Hepatocyte (in vitro differentiated cells): ENCODE data around the gene RTN4IP1. TPM values are rescaled to one million over a fixed set of nuclear protein-coding genes. Genes with fewer than 3 reads are reported as not detected.
"Not testable (repeated sequence)": the region's sequence is repeated elsewhere in the genome, so short reads cannot be mapped to it uniquely, and the experiment has no call there.

ENCODE experiments used
- DNase-seq: peaks from one replicate; pipeline ENCODE4 v3.0.0-alpha.2; 2016; ENCODE audit warnings: low spot score
- H2AFZ ChIP-seq: fragments of 200-600 bp; sonication (generic); 2 replicates; pipeline ENCODE4 v1.6.0; 2016; ENCODE audit warnings: antibody characterized with exemption, mild to moderate bottlenecking
- H3K27ac ChIP-seq: fragments of 200-600 bp; sonication (generic); 2 replicates; pipeline ENCODE4 v1.5.1; 2016; ENCODE audit warnings: mild to moderate bottlenecking
- H3K27me3 ChIP-seq: fragments of 200-600 bp; sonication (generic); 2 replicates; pipeline ENCODE4 v1.6.1; 2016
- H3K36me3 ChIP-seq: fragments of 200-600 bp; sonication (generic); replicated peaks from 2 replicates; pipeline ENCODE4 v1.5.1; 2016; ENCODE audit warnings: low read depth; ENCODE audit not compliant: insufficient read depth
- H3K4me1 ChIP-seq: fragments of 200-600 bp; sonication (generic); 2 replicates; pipeline ENCODE4 v1.5.1; 2016; ENCODE audit warnings: mild to moderate bottlenecking, moderate library complexity; ENCODE audit not compliant: insufficient read depth
- H3K4me2 ChIP-seq: fragments of 200-600 bp; sonication (generic); 2 replicates; pipeline ENCODE4 v1.6.0; 2016
- H3K4me3 ChIP-seq: fragments of 200-600 bp; sonication (generic); 2 replicates; pipeline ENCODE4 v1.5.1; 2016; ENCODE audit warnings: mild to moderate bottlenecking
- H3K79me2 ChIP-seq: fragments of 200-600 bp; sonication (generic); 2 replicates; pipeline ENCODE4 v1.6.0; 2017; ENCODE audit warnings: mild to moderate bottlenecking
- H3K9me2 ChIP-seq: fragments of 200-600 bp; sonication (generic); replicated peaks from 2 replicates; pipeline ENCODE4 v1.6.0; 2017; ENCODE audit warnings: mild to moderate bottlenecking; ENCODE audit not compliant: insufficient read depth
- H3K9me3 ChIP-seq: fragments of 200-600 bp; sonication (generic); 2 replicates; pipeline ENCODE4 v1.5.1; 2016; ENCODE audit warnings: low read depth, mild to moderate bottlenecking
- H4K20me1 ChIP-seq: fragments of 200-600 bp; sonication (generic); 2 replicates; pipeline ENCODE4 v1.6.0; 2016; ENCODE audit warnings: mild to moderate bottlenecking; ENCODE audit not compliant: insufficient read depth, poor library complexity, severe bottlenecking
- EZH2 ChIP-seq: fragments of 200-600 bp; sonication (generic); IDR thresholded peaks from 2 replicates; pipeline ENCODE4 v1.6.1; 2016; ENCODE audit warnings: antibody characterized with exemption, mild to moderate bottlenecking, borderline replicate concordance
- EZH2phosphoT487 ChIP-seq: fragments of 200-600 bp; sonication (generic); IDR thresholded peaks from one replicate; pipeline ENCODE4 v1.6.1; 2018; ENCODE audit warnings: antibody characterized with exemption, mild to moderate bottlenecking, low read depth, moderate library complexity; ENCODE audit not compliant: unreplicated experiment, severe bottlenecking
- WGBS: methylation state at CpG from one replicate; pipeline ENCODE4 v1.1.6; 2016; ENCODE audit warnings: low lambda C conversion rate; ENCODE audit errors: missing lambda C conversion rate; 5-methylcytosine and 5-hydroxymethylcytosine counted together
- polyA plus RNA-seq: library from polyadenylated mRNA; unstranded; fragments of >200 nt; fragmentation: Nextera tagmentation; extraction: Ambion mirVana; gene quantifications from 2 replicates; pipeline ENCODE4 v1.2.1, GENCODE V29; 2016
- total RNA-seq: library from RNA; depleted of rRNA; stranded (reverse); fragments of >200 nt; gene quantifications from 2 replicates; pipeline ENCODE4 v1.2.3, GENCODE V29; 2014
- TF ChIP-seq, protein P1 (sequence below): fragments of 200-600 bp; sonication (generic); IDR thresholded peaks from 2 replicates; pipeline ENCODE4 v1.5.1; 2016; ENCODE audit warnings: antibody characterized with exemption, mild to moderate bottlenecking; ENCODE audit not compliant: poor library complexity

Gene RTN4IP1
- total and polyA plus RNA-seq, 2 experiments from 2014 or later: 4.9 to 6.2 TPM

DNA sequence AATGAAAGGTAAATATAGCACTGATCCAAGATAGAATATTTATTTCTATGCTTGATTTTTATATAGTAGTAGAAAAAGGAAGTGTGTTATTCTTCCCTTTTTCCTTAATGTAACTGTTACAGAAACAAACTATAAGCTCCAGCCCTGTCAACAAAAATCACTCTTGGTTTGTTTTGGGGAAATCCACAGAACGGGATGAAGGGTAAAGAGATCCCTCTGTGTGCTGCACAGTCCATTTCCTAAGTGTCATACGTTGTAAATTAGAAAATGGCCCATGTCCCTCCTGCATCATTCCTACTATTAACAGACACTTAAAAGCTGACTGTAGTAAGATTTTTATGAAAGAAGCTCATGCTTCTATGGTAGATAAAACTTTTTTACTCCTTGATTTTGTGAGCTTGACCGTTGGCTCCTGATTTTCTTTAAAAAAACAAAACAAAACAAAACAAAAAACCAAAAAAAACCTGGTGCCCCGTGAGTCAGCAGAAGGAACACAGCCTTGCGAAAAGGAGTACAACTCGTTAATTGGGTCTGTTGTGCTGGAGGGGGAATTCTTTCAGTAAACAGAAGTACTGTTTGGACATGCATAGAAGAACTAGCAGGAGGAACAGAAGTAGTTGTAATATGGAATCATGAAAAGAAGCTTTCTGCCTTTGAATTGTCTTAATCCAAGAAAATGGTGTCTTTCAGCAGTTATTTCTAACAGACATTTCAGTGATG lies 67.5 kb downstream of the RTN4IP1 start:
- Histone ChIP-seq H3K4me3 (no peak overlapping the region), H2AFZ (no peak overlapping the region), H4K20me1 (no peaks in the 10 kb centered on the region), H3K27ac (peak overlapping the region; percentile 11), H3K4me2 (no peak overlapping the region), H3K36me3 (no peaks in the 10 kb centered on the region), H3K4me1 (no peaks in the 10 kb centered on the region), H3K9me3 (no peaks in the 10 kb centered on the region), H3K79me2 (no peaks in the 10 kb centered on the region), H3K27me3 (no peaks in the 10 kb centered on the region), H3K9me2 (no peaks in the 10 kb centered on the region)
- WGBS: 60% methylated on average over 6 of the region's 6 CpGs
- TF ChIP-seq, protein P1, sequence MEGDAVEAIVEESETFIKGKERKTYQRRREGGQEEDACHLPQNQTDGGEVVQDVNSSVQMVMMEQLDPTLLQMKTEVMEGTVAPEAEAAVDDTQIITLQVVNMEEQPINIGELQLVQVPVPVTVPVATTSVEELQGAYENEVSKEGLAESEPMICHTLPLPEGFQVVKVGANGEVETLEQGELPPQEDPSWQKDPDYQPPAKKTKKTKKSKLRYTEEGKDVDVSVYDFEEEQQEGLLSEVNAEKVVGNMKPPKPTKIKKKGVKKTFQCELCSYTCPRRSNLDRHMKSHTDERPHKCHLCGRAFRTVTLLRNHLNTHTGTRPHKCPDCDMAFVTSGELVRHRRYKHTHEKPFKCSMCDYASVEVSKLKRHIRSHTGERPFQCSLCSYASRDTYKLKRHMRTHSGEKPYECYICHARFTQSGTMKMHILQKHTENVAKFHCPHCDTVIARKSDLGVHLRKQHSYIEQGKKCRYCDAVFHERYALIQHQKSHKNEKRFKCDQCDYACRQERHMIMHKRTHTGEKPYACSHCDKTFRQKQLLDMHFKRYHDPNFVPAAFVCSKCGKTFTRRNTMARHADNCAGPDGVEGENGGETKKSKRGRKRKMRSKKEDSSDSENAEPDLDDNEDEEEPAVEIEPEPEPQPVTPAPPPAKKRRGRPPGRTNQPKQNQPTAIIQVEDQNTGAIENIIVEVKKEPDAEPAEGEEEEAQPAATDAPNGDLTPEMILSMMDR: no peak
- TF ChIP-seq EZH2 (no peak), EZH2phosphoT487 (no peak)
- DNase-seq: no peak

DNA sequence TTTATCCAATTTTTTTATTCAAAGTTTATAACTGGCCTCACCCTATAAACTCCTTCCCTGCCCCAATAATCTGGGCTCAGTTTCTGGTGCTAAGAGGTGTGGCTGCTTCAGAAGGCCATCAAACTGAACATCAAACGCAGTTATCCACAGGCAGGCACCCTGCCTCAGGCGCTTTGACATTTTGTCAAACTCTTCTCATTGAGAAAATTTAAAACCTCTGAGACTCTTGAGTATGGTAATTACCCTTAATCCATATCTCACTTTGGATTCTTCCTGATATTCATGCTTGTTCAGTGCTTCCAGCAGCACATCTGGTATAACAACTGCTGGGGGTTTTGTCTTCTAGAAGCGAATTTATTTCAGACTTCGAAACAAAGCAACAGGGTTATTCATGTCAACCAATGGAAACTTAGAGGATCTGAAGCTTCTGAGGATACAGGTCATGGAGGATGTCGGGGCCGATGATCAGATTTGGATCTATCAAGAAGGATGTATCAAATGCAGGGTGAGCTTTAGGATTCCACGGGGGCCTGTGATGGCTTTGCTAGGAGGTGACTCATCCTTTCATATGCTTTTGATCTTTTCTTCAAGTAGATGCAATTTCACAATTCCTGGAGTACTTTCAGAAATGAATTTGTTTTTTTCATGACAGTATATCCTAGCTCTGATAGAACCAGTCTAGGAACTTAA lies 68.2 kb downstream of the RTN4IP1 start:
- DNase-seq: peak; percentile 23
- Histone ChIP-seq H3K27me3 (no peaks in the 10 kb centered on the region), H3K4me3 (no peak overlapping the region), H3K4me1 (no peaks in the 10 kb centered on the region), H3K9me2 (no peaks in the 10 kb centered on the region), H4K20me1 (no peaks in the 10 kb centered on the region), H3K27ac (no peak overlapping the region), H3K79me2 (no peaks in the 10 kb centered on the region), H3K36me3 (no peaks in the 10 kb centered on the region), H2AFZ (no peak overlapping the region), H3K4me2 (no peak overlapping the region), H3K9me3 (no peaks in the 10 kb centered on the region)
- WGBS: 76% methylated on average over 7 of the region's 7 CpGs
- TF ChIP-seq EZH2: no peak
- no peak for TF ChIP-seq EZH2phosphoT487
- TF ChIP-seq, protein P1: no peak

DNA sequence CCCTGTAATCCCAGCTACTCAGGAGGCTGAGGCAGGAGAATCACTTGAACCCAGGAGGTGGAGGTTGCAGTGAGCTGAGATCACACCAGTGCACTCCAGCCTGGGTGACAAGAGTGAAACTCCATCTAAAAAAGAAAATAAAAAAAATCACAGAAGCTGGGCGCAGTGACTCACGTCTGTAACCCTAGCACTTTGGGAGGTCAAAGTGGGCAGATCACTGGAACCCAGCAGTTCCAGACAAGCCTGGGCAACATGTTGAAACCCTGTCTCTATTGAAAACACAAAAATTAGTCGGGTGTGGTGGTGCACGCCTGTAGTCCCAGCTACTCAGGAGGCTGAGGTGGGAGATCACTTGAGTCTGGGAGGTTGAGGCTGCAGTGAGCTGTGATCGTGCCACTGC lies 69.6 kb downstream of the RTN4IP1 start:
- H3K4me3 ChIP-seq, H4K20me1 ChIP-seq, H3K36me3 ChIP-seq, H3K4me1 ChIP-seq, H3K9me2 ChIP-seq, H3K27me3 ChIP-seq, H3K79me2 ChIP-seq, H3K27ac ChIP-seq, H3K9me3 ChIP-seq, DNase-seq, H2AFZ ChIP-seq, H3K4me2 ChIP-seq: not testable (repeated sequence)
- 96% methylated on average over 5 of the region's 5 CpGs for WGBS

DNA sequence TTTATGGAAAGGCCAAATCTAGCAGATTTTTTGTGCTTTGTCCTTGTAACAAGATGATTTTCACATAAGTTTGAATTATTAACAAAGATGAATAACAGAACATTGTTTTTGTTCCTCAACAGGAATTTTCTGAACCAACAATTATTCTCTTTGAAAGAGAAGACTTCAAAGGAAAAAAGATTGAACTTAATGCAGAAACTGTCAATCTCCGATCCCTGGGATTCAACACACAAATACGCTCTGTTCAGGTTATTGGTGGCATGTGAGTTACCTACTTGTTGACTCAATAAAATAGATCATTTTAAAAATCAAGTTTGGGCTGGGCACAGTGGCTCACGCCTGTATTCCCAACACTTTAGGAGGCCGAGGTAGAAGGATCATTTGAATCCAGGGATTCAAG lies 70.9 kb downstream of the RTN4IP1 start:
- Histone ChIP-seq H3K9me3 (no peaks in the 10 kb centered on the region), H3K4me3 (no peak overlapping the region), H3K36me3 (no peaks in the 10 kb centered on the region), H3K27ac (no peak overlapping the region), H3K9me2 (no peaks in the 10 kb centered on the region), H3K4me2 (no peak overlapping the region), H2AFZ (no peak overlapping the region), H3K79me2 (no peaks in the 10 kb centered on the region), H3K27me3 (no peaks in the 10 kb centered on the region), H4K20me1 (no peaks in the 10 kb centered on the region), H3K4me1 (no peaks in the 10 kb centered on the region)
- TF ChIP-seq, protein P1: no peak
- TF ChIP-seq EZH2 (no peak), EZH2phosphoT487 (no peak)
- no peak for DNase-seq
- WGBS: 94% methylated on average over 4 of the region's 4 CpGs
